H4 (cell line): Measurements from ENCODE around the gene RNF186. TPM values are rescaled to one million over a fixed set of nuclear protein-coding genes. Genes with fewer than 3 reads are reported as not detected.
"Not testable (repeated sequence)": the region's sequence is repeated elsewhere in the genome, so short reads cannot be mapped to it uniquely, and the experiment has no call there.

Experiments
- DNase-seq: peaks from one replicate; pipeline ENCODE4 v3.0.0-alpha.2; 2015; ENCODE audit warnings: low spot score
- total RNA-seq: library from RNA; depleted of rRNA; stranded (reverse); fragments of >200 nt; shearing (Covaris generic); gene quantifications from 2 replicates; pipeline ENCODE4 v1.2.3, GENCODE V29; 2014

Gene RNF186
- total RNA-seq, 1 experiment from 2014 or later: not detected

DNA sequence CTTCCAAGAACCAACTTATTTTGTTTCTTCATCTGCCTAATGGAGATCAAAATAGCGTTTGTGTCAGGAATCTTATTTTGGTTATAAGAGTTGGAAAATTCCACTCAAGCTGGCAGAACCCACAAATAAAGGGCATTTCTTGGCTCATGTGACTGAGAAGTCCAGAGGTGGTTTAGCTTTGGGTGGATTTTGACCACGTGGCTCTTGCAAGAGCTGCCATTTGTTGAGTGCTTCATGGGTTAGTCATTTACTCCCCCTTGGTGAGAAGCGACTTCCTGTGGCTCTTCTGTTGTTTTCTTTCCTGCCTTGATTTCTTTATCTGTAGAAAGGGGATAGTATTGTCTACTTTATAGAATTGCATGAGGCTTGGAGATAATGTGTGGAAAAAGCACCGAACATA lies 9.5 kb upstream of the RNF186 start:
- peak; percentile 25 for DNase-seq

DNA sequence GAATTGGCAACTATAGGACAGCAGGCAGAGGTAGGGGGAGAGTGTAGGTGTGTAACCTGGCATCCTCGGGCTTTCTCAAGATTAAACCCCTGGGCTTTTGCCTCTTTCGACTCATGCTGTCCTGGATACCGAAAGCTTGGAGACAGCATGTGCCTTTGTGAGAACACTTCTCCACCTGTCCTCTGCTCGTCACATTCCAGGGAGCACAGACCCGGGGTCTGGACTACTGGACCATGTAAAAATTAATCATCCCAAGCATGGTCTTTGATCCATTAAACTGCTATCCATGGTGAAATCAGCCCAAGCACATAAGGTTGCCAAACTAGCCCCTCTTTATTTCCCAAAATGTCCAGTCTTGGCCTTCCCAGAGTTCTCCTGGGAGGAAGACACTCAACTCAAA lies 9.0 kb upstream of the RNF186 start:
- DNase-seq: no peak

DNA sequence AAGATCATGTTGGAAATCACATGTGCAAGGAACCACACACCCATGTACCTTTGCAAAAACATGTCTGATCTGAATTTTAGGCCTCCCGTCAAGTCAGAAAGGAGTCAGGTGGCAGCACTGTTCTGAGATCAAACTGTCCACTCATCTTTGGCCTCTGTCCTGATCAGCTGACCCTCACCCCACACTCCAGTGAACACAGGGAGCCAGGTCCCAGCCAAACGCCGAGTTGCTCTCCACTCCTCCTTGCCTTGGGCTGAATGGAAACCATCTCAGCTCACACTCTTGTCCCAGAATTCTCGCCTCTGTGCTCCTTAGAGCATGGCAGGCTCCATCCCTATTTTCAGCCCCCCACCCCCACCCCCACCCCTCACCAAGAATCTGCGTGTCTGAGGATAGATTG lies 4.6 kb upstream of the RNF186 start:
- DNase-seq: no peak

- no peak for DNase-seq
Measured at GRCh38 chr1:19818324-19818723, 3.2 kb upstream of the RNF186 start.

- no peak for DNase-seq
Measured at GRCh38 chr1:19817160-19817559, 2.1 kb upstream of the RNF186 start.

DNA sequence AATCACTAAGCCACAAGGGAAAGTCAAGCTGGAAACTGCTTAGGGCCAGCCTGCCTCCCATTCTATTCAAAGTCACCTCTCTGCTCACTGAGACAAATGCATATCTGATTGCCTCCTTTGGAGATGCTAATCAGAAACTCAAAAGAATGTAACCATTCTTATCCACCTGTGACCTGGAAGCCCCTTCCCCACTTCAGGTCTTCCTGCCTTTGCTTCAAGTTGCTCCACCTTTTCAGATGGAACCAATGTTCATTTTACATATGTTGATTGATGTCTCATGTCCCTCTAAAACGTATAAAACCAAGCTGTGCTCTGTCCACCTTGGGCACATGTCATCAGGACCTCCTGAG lies 1.6 kb upstream of the RNF186 start:
- DNase-seq: not testable (repeated sequence)

GRCh38 chr1:19815801-19816736 lies 986 bp upstream of the RNF186 start:
- no peak for DNase-seq

GRCh38 chr1:19814244-19814661 lies 830 bp downstream of the RNF186 start:
- no peak for DNase-seq

- DNase-seq: no peak
Measured at GRCh38 chr1:19813643-19813960, 1.5 kb downstream of the RNF186 start.

- DNase-seq: no peak
Measured at GRCh38 chr1:19812875-19813642, 2.0 kb downstream of the RNF186 start.

- peak; percentile 48 for DNase-seq
Measured at GRCh38 chr1:19811206-19811851, 3.8 kb downstream of the RNF186 start.

DNA sequence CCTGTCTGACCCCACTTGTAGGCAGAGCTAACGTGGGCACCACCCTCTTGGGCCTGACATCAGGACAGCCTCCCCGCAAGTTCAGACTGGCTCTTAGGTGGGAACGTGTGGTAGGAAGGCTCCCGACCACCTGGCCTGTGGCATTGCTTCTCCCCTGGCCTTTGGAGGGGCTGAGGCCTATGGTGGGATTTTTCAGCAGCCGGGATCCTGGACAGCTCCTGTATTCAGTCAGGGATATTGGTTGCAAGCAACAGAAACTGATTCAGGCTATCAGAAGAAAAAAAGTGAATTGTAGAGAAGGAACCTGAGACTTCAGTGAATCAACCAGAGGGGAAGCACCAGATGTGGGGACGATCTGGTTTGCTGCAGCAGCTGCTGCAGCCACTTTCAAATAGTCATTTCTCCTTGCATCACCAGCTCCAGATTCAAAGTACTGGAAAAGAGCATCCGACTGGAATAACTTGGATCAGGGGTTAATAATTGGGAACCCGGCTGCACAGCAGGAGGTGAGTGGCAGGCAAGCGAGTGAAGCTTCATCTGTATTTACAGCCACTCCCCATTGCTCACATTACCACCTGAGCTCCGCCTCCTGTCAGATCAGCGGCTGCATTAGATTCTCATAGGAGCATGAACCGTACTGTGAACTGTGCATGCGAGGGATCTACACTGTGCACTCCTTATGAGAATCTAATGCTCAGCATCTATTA lies 5.9 kb downstream of the RNF186 start:
- no peak for DNase-seq

DNA sequence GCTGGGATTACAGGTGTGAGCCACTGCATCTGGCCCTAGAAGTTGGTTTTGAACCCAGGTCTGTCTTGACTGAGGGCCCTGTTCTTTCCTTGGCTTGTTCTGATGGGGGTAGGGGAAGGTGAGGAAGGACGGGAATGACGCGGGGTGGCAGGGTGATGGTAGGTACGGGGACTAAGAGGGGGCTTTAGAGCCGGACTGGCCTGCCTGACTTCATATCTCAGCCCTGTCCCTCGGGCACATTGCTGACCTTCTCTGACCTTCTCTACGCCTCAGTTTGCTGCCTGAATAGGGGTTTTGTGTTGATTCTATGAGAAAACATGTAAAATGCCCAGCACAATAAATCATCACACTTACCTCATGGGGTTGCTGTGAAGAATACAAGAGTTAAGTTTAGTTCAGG lies 6.7 kb downstream of the RNF186 start:
- no peak for DNase-seq

GRCh38 chr1:19804831-19805251 lies 10.2 kb downstream of the RNF186 start:
- DNase-seq: no peak

DNA sequence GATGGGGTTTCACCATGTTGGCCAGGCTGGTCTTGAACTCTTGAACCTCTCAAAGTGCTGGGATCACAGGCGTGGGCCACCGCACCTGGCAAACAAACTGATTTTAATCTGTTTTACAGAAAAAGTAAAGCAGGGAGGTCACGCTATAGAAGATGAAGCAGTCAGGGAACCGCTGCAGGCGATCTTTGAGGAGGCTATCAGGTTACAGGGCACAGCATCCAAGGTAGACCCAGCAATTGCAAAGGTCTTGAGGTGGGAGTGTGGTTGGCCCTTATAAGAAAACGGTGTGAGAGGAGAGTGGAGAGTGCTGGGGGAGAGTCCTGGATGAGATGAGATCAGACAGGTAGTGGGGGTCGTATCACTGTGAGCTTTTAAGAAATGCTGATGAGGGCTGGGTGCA lies 12.8 kb downstream of the RNF186 start:
- DNase-seq: no peak

GRCh38 chr1:19800076-19800804 lies 14.8 kb downstream of the RNF186 start:
- peak; percentile 81 for DNase-seq

GRCh38 chr1:19799230-19800075 lies 15.6 kb downstream of the RNF186 start, which contains the start of gene TMCO4:
Gene TMCO4 (minus strand): TSS chr1:19799916. CDS start chr1:19780758, 19,158 bp downstream.
- peak; percentile 33 for DNase-seq

DNA sequence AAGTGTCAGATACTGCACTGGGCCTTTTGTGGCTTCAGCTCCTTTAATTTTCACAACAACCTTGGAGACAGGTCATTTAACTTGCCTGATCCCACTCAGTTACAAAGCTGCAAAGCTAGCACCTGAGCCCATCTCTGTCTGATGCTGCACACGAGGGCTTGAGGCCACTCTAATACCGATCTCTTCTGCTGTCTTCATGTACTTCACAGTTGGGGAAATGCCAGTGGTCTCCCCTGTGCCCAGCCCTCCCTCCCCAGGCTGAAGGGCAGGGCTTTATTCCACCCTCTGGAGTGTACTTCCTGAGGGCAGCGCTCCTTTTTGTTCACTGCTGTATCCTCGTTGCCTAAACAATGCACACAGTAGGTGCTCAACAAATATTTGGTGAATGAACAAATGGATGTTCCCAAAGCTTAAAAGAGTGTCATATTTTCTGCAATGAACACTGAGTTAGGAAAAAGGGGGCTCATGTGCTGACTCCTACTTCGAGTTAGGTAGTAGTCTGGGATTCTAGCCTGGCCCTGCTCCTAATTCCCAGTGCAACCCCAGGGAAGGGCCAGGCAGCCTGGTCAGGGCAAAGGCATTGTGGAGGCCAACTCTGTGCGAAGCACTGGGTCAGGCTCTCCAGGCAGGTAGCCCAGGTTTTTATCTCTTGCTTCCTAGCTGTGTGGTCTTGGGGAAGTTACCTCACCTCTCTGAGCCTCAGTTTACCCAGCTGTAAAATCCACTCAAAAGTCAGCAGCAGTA lies 16.4 kb downstream of the RNF186 start:
- no peak for DNase-seq

GRCh38 chr1:19797827-19798226 lies 17.3 kb downstream of the RNF186 start:
- DNase-seq: no peak
